Esophagus muscularis mucosa (tissue), 4 donors: ENCODE results near the gene CRACR2B. TPM values are rescaled to one million over a fixed set of nuclear protein-coding genes. Genes with fewer than 3 reads are reported as not detected.

ENCODE experiments used
- DNase-seq: peaks from one replicate; pipeline ENCODE4 v3.0.0-alpha.2; 2017; ENCODE audit errors: extremely low spot score
- H3K27ac ChIP-seq, 4 donors: fragments of 200-600 bp; sonication (generic); replicated peaks in 1 of 4; 1 replicate in 3 of 4; 2 replicates in 1 of 4; pipeline ENCODE4 v1.5.1; 2016 to 2019; ENCODE audit warnings: mild to moderate bottlenecking in 1 of 4
- H3K27me3 ChIP-seq, 4 donors: fragments of 200-600 bp; sonication (generic); one replicate each; pipeline versions ENCODE4 v1.5.1 to v1.6.0; 2016 to 2019
- H3K36me3 ChIP-seq, 4 donors: fragments of 200-600 bp; sonication (generic); one replicate each; pipeline ENCODE4 v1.5.1; 2016 to 2019
- H3K4me1 ChIP-seq, 4 donors: fragments of 200-600 bp; sonication (generic); one replicate each; pipeline ENCODE4 v1.5.1; 2016 to 2019
- H3K4me3 ChIP-seq, 4 donors: fragments of 200-600 bp; sonication (generic); 1 replicate in 2 of 4; 2 replicates in 2 of 4; pipeline ENCODE4 v1.5.1; 2016 to 2019; ENCODE audit warnings: mild to moderate bottlenecking in 4 of 4, moderate library complexity in 1 of 4
- H3K9me3 ChIP-seq, 4 donors: fragments of 200-600 bp; sonication (generic); 1 replicate in 3 of 4; 2 replicates in 1 of 4; pipeline ENCODE4 v1.5.1; 2016 to 2019
- EP300 ChIP-seq: sonication (generic); formaldehyde crosslinking; IDR thresholded peaks from one replicate; pipeline ENCODE4 v1.6.1; 2017; ENCODE audit warnings: antibody characterized with exemption
- POLR2A ChIP-seq: fragments of 450-650 bp; IDR thresholded peaks from one replicate; pipeline ENCODE4 v1.6.1; 2017; ENCODE audit warnings: antibody characterized with exemption, moderate library complexity, mild to moderate bottlenecking, low read depth
- POLR2AphosphoS5 ChIP-seq, 2 donors: sonication (generic); formaldehyde crosslinking; IDR thresholded peaks; one replicate each; pipeline ENCODE4 v1.6.1; 2017; ENCODE audit warnings: antibody characterized with exemption in 2 of 2
- WGBS: methylation state at CpG from one replicate; pipeline ENCODE4 v1.1.5; 2018; 5-methylcytosine and 5-hydroxymethylcytosine counted together
- intact Hi-C: fragments of 100-400 bp; cut with DNase I; formaldehyde crosslinking; loops from one replicate; pipeline ENCODE4 v1.15.1; 2023
- total RNA-seq, 4 donors: library from RNA; depleted of rRNA; stranded (reverse); fragments of >200 nt; gene quantifications; one replicate each; pipeline versions ENCODE4 v1.1.0 to v1.2.1, GENCODE V29; 2016
- TF ChIP-seq, protein P1 (sequence below), 3 experiments: fragments of 200-600 bp in 2 of 3; fragments of 450-650 bp in 1 of 3; sonication (generic) in 2 of 3; IDR thresholded peaks; one replicate each; pipeline ENCODE4 v1.5.1; 2017 to 2019; ENCODE audit warnings: antibody characterized with exemption in 3 of 3, mild to moderate bottlenecking in 2 of 3, moderate library complexity in 1 of 3

Gene CRACR2B
- total RNA-seq, 4 donors from 2014 or later: 5.3 to 8.4 (median 7.0) TPM

DNA sequence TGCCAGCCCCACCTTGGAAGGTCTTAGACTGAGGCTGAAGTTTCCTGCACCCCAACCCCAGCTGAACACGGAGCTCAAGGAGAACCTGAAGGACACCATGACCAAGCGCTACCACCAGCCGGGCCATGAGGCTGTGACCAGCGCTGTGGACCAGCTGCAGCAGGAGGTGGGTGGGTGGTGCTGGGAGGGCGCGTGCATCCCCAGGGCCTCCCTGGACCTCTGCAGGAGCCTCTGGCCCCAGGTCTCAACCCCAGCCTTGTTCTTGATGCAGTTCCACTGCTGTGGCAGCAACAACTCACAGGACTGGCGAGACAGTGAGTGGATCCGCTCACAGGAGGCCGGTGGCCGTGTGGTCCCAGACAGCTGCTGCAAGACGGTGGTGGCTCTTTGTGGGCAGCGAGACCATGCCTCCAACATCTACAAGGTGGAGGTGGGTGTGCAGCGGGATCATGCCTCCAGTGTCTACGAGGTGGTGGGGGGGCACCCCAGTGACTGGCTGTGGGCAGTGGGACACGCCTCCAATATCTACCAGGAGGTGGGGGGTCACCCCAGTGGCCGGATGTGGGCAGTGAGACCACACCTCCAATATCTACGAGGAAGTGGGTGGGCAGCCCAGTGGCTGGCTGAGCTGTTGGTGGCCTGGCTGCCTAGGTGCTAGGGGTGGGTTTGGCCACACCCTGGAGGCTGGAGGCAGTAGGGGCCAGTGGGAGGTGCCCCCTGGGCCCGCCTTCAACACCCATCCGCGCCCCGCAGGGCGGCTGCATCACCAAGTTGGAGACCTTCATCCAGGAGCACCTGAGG lies 9.7 kb downstream of the CRACR2B start:
- Histone ChIP-seq H3K36me3 (peaks cover 35 to 56% (median 53%) of the 10 kb centered on the region in 4 donors), H3K27me3 (peaks cover 0 to 2% (median 0%) of the 10 kb centered on the region in 4 donors), H3K4me1 (peaks cover 65 to 91% (median 86%) of the 10 kb centered on the region in 4 donors), H3K27ac (peak overlapping the region; percentile 0 to 93 (median 56)), H3K9me3 (no peaks in the 10 kb centered on the region), H3K4me3 (no peak overlapping the region)
- no peak for DNase-seq
- WGBS: 83% methylated on average over 11 of the region's 22 CpGs
- TF ChIP-seq, protein P1, sequence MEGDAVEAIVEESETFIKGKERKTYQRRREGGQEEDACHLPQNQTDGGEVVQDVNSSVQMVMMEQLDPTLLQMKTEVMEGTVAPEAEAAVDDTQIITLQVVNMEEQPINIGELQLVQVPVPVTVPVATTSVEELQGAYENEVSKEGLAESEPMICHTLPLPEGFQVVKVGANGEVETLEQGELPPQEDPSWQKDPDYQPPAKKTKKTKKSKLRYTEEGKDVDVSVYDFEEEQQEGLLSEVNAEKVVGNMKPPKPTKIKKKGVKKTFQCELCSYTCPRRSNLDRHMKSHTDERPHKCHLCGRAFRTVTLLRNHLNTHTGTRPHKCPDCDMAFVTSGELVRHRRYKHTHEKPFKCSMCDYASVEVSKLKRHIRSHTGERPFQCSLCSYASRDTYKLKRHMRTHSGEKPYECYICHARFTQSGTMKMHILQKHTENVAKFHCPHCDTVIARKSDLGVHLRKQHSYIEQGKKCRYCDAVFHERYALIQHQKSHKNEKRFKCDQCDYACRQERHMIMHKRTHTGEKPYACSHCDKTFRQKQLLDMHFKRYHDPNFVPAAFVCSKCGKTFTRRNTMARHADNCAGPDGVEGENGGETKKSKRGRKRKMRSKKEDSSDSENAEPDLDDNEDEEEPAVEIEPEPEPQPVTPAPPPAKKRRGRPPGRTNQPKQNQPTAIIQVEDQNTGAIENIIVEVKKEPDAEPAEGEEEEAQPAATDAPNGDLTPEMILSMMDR (IDR thresholded peaks at IDR 0.05): no peak
- no peak for TF ChIP-seq POLR2A
- intact Hi-C loops: no loop called here

DNA sequence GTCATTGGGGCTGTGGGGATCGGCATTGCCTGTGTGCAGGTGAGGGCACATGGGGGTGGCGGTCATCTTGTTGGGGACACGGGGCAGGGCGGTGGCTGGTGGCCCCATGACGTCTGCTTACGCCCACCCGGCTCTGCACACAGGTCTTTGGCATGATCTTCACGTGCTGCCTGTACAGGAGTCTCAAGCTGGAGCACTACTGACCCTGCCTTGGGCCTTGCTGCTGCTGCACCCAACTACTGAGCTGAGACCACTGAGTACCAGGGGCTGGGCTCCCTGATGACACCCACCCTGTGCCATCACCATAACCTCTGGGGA lies 10.2 kb downstream of the CRACR2B start:
- Histone ChIP-seq H3K4me3 (no peak overlapping the region), H3K27ac (peak overlapping the region in 1 of 4 donors; percentile 31), H3K9me3 (no peaks in the 10 kb centered on the region), H3K27me3 (no peaks in the 10 kb centered on the region), H3K4me1 (peaks cover 62 to 89% (median 83%) of the 10 kb centered on the region in 4 donors), H3K36me3 (peaks cover 35 to 56% (median 53%) of the 10 kb centered on the region in 4 donors)
- 71% methylated on average over 8 of the region's 8 CpGs for WGBS
- intact Hi-C loops: no loop called here
- no peak for DNase-seq
- TF ChIP-seq EP300 (no peak), POLR2A (no peak), POLR2AphosphoS5 (IDR thresholded peaks at IDR 0.05) (no peak)
- TF ChIP-seq, protein P1 (IDR thresholded peaks at IDR 0.05): no peak

DNA sequence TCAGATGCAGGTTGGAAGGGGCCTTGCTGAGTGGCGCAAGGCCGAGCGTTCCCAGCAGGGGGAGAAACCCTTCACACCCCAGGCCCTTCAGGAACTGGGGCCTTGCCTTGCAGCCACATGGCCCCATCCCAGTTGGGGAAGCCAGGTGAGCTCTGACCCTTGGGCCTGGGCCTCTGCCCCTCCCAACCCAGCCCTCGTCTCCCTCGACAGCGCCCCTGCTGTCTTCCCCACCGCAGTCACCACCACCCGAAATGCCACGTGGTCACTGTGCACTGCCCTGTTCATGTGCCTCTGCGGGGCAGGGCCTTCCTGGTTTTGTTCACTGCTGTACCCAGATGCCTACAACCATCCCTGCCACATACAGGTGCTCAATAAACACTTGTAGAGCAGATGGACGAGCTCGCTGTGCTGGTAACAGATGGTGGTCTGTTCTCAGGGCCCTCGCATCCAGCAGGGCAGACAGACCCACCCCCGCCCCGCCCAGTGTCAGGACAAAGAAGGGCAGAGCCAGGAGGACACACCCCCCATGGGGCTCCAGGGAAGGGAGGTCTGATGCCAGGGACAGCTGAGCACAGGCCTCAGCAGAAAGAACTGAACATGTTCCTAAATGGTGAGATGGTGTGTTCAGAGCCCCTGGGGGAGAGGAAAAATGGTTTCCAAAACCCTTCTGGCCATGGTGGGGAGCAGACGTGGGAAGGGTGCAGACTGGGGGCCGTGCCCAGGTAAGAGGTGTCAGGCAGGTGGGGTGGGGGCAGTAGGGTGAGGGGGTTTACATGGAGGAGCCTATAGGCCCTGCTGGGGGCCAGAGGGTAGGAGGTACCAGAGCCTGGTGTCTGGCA lies 10.9 kb downstream of the CRACR2B start:
- H3K4me3 ChIP-seq: no peak overlapping the region
- H3K27me3 ChIP-seq: no peaks in the 10 kb centered on the region
- H3K36me3 ChIP-seq: peaks cover 35 to 56% (median 53%) of the 10 kb centered on the region in 4 donors
- WGBS: 41% methylated on average over 10 of the region's 17 CpGs
- H3K27ac ChIP-seq: peak overlapping the region in 3 of 4 donors; percentile 19 to 39 (median 31)
- H3K9me3 ChIP-seq: no peaks in the 10 kb centered on the region
- H3K4me1 ChIP-seq: peaks cover 64 to 91% (median 81%) of the 10 kb centered on the region in 4 donors
- TF ChIP-seq, protein P1 (IDR thresholded peaks at IDR 0.05): peak in 1 of 3 experiments; percentile 7
- TF ChIP-seq POLR2A: no peak
- no peak for DNase-seq
- intact Hi-C loops: no loop called here

DNA sequence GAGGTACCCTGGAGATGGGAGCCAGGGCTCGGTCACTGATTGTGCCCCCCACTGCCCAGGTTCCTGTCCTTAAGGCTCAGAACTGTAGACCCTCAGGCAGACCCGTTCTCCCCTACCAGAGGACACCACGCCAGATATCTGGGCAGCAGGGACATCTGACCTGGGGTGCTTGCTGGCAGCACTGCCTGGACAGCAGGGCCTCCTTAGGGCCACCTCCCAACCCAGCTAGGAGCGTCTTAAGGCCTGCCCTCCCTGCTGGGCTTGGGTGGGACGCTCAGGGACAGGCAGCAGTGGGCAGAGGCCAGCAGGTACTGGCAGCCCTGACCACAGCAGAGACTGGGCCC lies 11.5 kb downstream of the CRACR2B start:
- Histone ChIP-seq H3K27ac (peak overlapping the region in 3 of 4 donors; percentile 19 to 39 (median 31)), H3K27me3 (no peaks in the 10 kb centered on the region), H3K4me3 (no peak overlapping the region), H3K9me3 (no peaks in the 10 kb centered on the region), H3K36me3 (peaks cover 35 to 56% (median 53%) of the 10 kb centered on the region in 4 donors), H3K4me1 (peaks cover 60 to 91% (median 81%) of the 10 kb centered on the region in 4 donors)
- intact Hi-C loops: no loop called here
- no peak for TF ChIP-seq EP300
- no peak for TF ChIP-seq POLR2A
- TF ChIP-seq POLR2AphosphoS5 (IDR thresholded peaks at IDR 0.05): no peak
- TF ChIP-seq, protein P1 (IDR thresholded peaks at IDR 0.05): no peak
- WGBS: 90% methylated on average over 5 of the region's 5 CpGs
- DNase-seq: no peak
